Sigmoid colon (tissue), 7 donors: ENCODE data around the gene PRODH. TPM values are rescaled to one million over a fixed set of nuclear protein-coding genes. Genes with fewer than 3 reads are reported as not detected.
"Not testable (repeated sequence)": the region's sequence is repeated elsewhere in the genome, so short reads cannot be mapped to it uniquely, and the experiment has no call there.

Source experiments
- DNase-seq: peaks from one replicate; pipeline ENCODE4 v3.0.0-alpha.2; 2019
- H3K27ac ChIP-seq, 4 donors: fragments of 200-600 bp; sonication (generic); one replicate each; pipeline ENCODE4 v1.5.1; 2016 to 2019; ENCODE audit warnings: mild to moderate bottlenecking in 1 of 4
- H3K27me3 ChIP-seq, 3 donors: fragments of 200-600 bp; sonication (generic); one replicate each; pipeline ENCODE4 v1.5.1; 2019; ENCODE audit warnings: mild to moderate bottlenecking in 1 of 3
- H3K36me3 ChIP-seq, 4 donors: fragments of 200-600 bp; sonication (generic); one replicate each; pipeline ENCODE4 v1.5.1; 2016 to 2019
- H3K4me1 ChIP-seq, 4 donors: fragments of 200-600 bp; sonication (generic); one replicate each; pipeline ENCODE4 v1.5.1; 2017 to 2019
- H3K4me3 ChIP-seq, 4 donors: fragments of 200-600 bp; sonication (generic); one replicate each; pipeline ENCODE4 v1.5.1; 2017 to 2019; ENCODE audit warnings: mild to moderate bottlenecking in 2 of 4, moderate library complexity in 1 of 4
- H3K9me3 ChIP-seq, 4 donors: fragments of 200-600 bp in 3 of 4; sonication (generic) in 3 of 4; one replicate each; pipeline versions ENCODE4 v1.5.1 to v1.6.1; 2013 to 2019
- CTCF ChIP-seq, 4 experiments: fragments of 450-650 bp in 3 of 4; fragments of 200-600 bp in 1 of 4; IDR thresholded peaks; one replicate each; pipeline ENCODE4 v1.5.1; 2016 to 2019; ENCODE audit warnings: antibody characterized with exemption in 4 of 4, mild to moderate bottlenecking in 3 of 4, moderate library complexity in 2 of 4
- EP300 ChIP-seq, 4 donors: sonication (generic); formaldehyde crosslinking; IDR thresholded peaks; one replicate each; pipeline ENCODE4 v1.6.1; 2017; ENCODE audit warnings: antibody characterized with exemption in 4 of 4
- POLR2A ChIP-seq, 2 donors: fragments of 450-650 bp; IDR thresholded peaks; one replicate each; pipeline ENCODE4 v1.6.1; 2016; ENCODE audit warnings: antibody characterized with exemption in 2 of 2, mild to moderate bottlenecking in 2 of 2, moderate library complexity in 2 of 2
- POLR2AphosphoS5 ChIP-seq, 4 donors: sonication (generic); formaldehyde crosslinking; IDR thresholded peaks; one replicate each; pipeline ENCODE4 v1.6.1; 2017; ENCODE audit warnings: antibody characterized with exemption in 4 of 4
- WGBS, 2 donors: extraction: QIAGEN DNeasy Blood & Tissue Kit; methylation state at CpG; one replicate each; pipeline ENCODE4 v1.1.7; 2013; 5-methylcytosine and 5-hydroxymethylcytosine counted together
- intact Hi-C: fragments of 100-400 bp; cut with DNase I; formaldehyde crosslinking; loops from one replicate; pipeline ENCODE4 v1.15.1; 2023
- polyA plus RNA-seq, 3 donors: library from polyadenylated mRNA; stranded (reverse); fragments of 200-250 nt; gene quantifications; one replicate each; pipeline ENCODE4 v1.2.3, GENCODE V29; 2013
- total RNA-seq, 4 donors: library from RNA; depleted of rRNA; stranded (reverse); fragments of >200 nt; gene quantifications; one replicate each; pipeline ENCODE4 v1.1.0, GENCODE V29; 2016
- donor health status: healthy with polysubstance abuse.
- donor health status: Bipolar disorder and iron deficiency.
- donor health status: healthy.

The PRODH gene
- total and polyA plus RNA-seq, 7 donors, result 2.5 to 4.8 (median 3.6) TPM; not detected in 2

- H3K27me3 ChIP-seq, result peaks cover 0 to 10% (median 6%) of the 10 kb centered on the region in 3 donors
- H3K36me3 ChIP-seq, result no peaks in the 10 kb centered on the region
- H3K4me1 ChIP-seq, result no peaks in the 10 kb centered on the region
- no peak overlapping the region for H3K4me3 ChIP-seq
- DNase-seq, result peak; percentile 40
- WGBS, 2 donors, result 86 to 93% methylated on average over 10 of the region's 10 CpGs
- no peaks in the 10 kb centered on the region for H3K9me3 ChIP-seq
- TF ChIP-seq POLR2A (IDR thresholded peaks at IDR 0.05), result no peak
- no peak for TF ChIP-seq POLR2AphosphoS5 (IDR thresholded peaks at IDR 0.05)
- TF ChIP-seq EP300 (IDR thresholded peaks at IDR 0.05), result no peak
- no peak for TF ChIP-seq CTCF (IDR thresholded peaks at IDR 0.05)
- intact Hi-C loops, result no loop called here
- no peak overlapping the region for H3K27ac ChIP-seq
Observed at GRCh38 chr22:18955696-18956095, 19.6 kb upstream of the PRODH start.

GRCh38 chr22:18954990-18955571 lies 19.0 kb upstream of the PRODH start:
- intact Hi-C loops, result loop anchor here (1.0 kb wide), 1 partner anchor 675 kb away; no protein-coding TSS in a partner anchor
- peak; percentile 55 for DNase-seq
- no peaks in the 10 kb centered on the region for H3K36me3 ChIP-seq
- no peaks in the 10 kb centered on the region for H3K4me1 ChIP-seq
- H3K27me3 ChIP-seq, result peaks cover 0 to 12% (median 6%) of the 10 kb centered on the region in 3 donors
- no peak overlapping the region for H3K4me3 ChIP-seq
- no peak for TF ChIP-seq POLR2AphosphoS5 (IDR thresholded peaks at IDR 0.05)
- no peak for TF ChIP-seq CTCF (IDR thresholded peaks at IDR 0.05)
- TF ChIP-seq EP300 (IDR thresholded peaks at IDR 0.05), result no peak
- no peak for TF ChIP-seq POLR2A (IDR thresholded peaks at IDR 0.05)
- 74 to 84% methylated on average over 15 of the region's 15 CpGs for WGBS, 2 donors
- no peaks in the 10 kb centered on the region for H3K9me3 ChIP-seq
- no peak overlapping the region for H3K27ac ChIP-seq

GRCh38 chr22:18954303-18954989 lies 18.4 kb upstream of the PRODH start:
- TF ChIP-seq CTCF (IDR thresholded peaks at IDR 0.05), result peak; percentile 23 to 87 (median 70)
- peak; percentile 72 for DNase-seq

GRCh38 chr22:18953128-18953527 lies 17.0 kb upstream of the PRODH start:
- intact Hi-C loops, H3K36me3 ChIP-seq, H3K4me3 ChIP-seq, H3K27ac ChIP-seq, H3K4me1 ChIP-seq, H3K9me3 ChIP-seq: not testable (repeated sequence)
- 54 to 58% methylated on average over 13 to 14 of the region's 14 CpGs for WGBS, 2 donors
- H3K27me3 ChIP-seq, result peaks cover 0 to 28% (median 6%) of the 10 kb centered on the region in 3 donors
- peak; percentile 53 for DNase-seq

More at GRCh38 chr22:18954303-18954989, 18.4 kb upstream of the PRODH start:
- H3K4me1 ChIP-seq, H3K27ac ChIP-seq, H3K4me3 ChIP-seq, H3K36me3 ChIP-seq, H3K9me3 ChIP-seq: not testable (repeated sequence)
- intact Hi-C loops, result loop anchor here (1.0 kb wide), 1 partner anchor 676 kb away; no protein-coding TSS in a partner anchor
- H3K27me3 ChIP-seq, result peaks cover 0 to 19% (median 6%) of the 10 kb centered on the region in 3 donors
- WGBS, 2 donors, result 21 to 25% methylated on average over 14 of the region's 14 CpGs

DNA sequence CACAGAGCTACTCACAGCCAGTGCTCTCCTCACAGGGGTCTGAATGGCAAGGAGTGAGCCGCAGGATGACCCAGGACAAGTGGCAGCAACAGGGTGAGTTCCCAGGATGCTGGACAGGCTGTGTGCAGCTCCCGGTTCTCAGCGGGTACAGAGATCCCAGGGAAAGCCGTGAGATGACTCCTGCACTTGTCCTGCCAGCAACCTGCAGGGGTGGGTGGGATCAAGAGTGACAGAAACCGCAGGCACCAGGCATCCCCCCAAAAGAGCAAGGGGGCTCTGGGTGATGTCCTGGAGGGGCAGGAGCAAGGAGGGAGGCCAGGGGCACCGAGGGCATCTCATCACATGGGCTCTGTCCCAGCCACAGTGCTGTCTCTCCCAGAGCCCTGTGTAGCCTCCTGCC lies 15.9 kb upstream of the PRODH start:
- Histone ChIP-seq H3K27ac (no peak overlapping the region), H3K4me3 (no peak overlapping the region), H3K9me3 (no peaks in the 10 kb centered on the region), H3K4me1 (no peaks in the 10 kb centered on the region), H3K27me3 (peaks cover 0 to 29% (median 0%) of the 10 kb centered on the region in 3 donors), H3K36me3 (no peaks in the 10 kb centered on the region)
- intact Hi-C loops, result no loop called here
- DNase-seq, result peak; percentile 22
- 57 to 85% methylated on average over 6 of the region's 6 CpGs for WGBS, 2 donors
- TF ChIP-seq POLR2A (IDR thresholded peaks at IDR 0.05) (no peak), POLR2AphosphoS5 (IDR thresholded peaks at IDR 0.05) (no peak), EP300 (IDR thresholded peaks at IDR 0.05) (no peak), CTCF (IDR thresholded peaks at IDR 0.05) (no peak)
